ENCODE measurements around the gene ARL14EPL.

Gene ARL14EPL

DNA sequence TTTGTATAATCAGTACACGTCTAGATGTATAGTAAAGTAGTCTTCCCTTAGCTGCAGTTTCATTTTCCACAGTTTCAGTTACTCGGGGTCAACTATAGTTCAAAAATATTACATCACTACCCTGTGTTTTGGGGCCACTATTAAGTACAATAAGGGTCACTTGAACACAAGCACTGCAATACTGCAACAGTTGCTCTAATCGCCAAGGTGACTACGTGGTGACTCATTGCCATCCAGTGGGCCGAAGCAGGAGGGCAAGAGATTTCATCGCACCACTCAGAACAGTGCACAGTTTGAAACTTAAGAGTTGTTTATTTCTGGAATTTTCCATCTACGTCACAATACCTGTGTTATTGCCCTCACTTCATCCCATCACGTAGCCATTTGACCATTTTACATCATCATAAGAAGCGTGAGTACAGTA is at the start of gene ARL14EPL:
Gene ARL14EPL, plus strand, starts transcription at position 379 of the 424 bp plus-strand sequence. CDS start 18,994 bp downstream, outside the sequence.
- peak; percentile 1 for DNase-seq (ENCODE audit: low read depth)

DNA sequence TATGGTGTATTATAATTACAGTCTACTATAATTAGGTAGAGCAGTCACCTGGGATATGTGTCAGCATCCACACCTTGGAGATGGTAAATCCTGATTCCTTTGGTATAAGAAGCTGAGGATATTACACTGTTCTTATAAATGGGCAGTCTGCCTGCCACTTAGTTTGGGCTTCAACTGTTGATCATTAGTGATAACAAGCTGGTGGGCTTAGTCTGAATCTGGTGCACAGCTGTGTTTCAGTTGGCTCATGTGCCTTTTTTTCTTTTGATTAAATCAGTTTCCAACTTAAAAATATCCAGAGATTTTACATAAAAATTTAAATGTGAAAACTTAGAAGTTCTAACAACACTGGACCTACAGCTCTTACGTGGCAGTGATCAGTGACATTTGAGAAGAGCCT is 48.8 kb upstream of the ARL14EPL start:
- DNase-seq (ENCODE audit: low read depth), result no peak

DNA sequence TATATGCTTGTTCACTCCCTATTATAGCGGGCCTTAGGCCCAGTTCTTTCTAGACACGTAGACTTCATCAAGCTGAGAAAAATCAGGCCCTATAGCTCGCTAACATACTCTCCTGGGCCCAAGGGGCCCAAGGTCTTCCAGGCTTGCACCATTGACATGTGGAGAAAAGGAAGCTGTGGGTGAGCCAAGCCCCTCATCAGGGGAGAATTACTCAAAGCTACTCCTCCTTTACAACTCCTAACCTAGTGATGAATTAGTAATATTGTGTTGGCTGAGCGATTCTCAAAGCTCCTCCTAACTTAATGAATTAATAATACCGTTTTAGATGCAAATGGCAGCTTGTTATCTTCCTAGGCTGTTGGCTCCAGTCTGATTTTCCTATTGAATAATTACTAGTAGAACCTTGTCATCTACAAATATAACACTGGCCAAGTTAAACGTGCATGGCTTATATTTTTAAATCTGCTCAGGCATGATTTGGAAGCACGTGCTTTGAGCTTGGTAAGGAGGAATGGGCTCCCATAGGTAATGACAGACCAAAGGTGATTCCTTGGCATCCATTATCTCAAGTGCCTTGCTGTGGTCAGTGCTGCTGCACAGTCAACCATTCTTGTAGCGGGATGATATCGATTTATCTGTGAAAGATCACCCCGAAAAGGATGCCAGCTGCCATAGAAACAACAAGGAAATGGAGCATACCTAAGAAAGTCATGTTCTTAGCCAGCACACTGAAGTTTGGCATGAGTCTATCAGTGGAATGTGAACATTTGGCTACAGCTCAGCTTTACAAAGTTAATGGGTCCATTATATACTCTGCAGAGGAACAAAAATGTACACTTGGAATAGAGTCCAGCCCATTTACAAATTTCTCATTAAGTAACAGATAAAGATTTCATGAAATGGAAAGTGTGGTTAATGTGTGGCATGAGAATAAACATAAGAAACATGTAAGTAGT is 46.2 kb upstream of the ARL14EPL start:
- no peak for DNase-seq (ENCODE audit: low read depth)

DNA sequence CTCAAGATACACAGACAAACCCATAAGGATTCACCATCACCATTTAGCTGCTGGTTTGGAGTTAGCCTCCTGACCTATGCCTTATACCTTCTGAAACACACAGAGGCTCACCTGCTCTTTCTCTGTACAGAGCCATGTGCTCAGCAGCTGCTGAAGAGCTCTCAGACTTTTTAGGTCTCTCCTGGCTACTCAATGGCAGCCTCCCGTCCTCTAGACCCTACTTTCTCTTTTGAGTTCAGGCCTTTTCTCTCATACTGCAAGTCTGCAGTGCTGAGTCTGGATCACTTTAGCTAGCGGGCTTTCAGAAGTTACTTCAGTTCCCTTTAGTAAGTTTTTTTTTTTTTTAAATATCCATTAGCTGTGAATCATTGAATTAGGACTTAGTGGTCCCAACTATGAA is 44.3 kb upstream of the ARL14EPL start:
- DNase-seq (ENCODE audit: low read depth), result no peak

DNA sequence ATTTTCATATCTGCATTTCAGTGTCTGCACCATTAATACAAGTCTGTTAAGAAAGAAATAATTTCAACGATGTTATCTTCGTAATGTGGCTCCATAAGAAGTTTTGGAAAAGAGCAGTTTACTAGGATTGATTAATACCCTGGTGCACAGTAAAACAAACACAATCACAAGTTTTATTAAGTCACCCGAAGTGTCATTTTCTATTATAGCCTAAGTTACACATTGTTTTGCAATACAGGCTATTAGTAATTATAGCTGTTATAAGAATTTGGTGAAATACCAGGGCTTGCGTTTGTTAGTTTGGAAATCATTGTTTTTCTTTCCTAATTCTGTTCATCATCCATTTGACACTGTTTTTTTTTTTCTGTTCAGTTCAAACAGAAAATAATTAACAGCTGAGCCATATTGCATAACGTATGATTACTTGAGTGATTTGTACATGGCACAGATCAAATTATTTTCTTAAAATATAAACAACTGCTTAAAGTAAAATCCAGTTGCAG is 39.4 kb upstream of the ARL14EPL start:
- no peak for DNase-seq (ENCODE audit: low read depth)

DNA sequence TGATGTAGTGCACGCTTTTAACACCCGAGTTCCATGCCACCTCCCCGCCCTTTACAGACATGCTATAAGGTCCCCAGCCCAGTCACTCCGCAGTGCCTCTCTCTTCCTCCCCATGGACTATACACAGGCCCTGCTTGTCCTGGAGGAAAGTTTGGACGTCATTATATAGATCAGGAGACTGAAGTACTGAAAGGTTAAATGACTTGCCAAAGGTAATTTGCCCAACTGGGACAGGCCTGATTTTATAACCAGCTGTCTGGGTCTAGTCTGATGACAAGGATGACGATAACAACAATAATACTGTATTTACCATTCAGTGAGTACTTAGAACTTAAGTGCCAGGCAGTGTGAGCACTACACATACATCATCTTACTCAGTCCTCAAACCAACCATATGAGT is 36.9 kb upstream of the ARL14EPL start:
- no peak for DNase-seq (ENCODE audit: low read depth)

DNA sequence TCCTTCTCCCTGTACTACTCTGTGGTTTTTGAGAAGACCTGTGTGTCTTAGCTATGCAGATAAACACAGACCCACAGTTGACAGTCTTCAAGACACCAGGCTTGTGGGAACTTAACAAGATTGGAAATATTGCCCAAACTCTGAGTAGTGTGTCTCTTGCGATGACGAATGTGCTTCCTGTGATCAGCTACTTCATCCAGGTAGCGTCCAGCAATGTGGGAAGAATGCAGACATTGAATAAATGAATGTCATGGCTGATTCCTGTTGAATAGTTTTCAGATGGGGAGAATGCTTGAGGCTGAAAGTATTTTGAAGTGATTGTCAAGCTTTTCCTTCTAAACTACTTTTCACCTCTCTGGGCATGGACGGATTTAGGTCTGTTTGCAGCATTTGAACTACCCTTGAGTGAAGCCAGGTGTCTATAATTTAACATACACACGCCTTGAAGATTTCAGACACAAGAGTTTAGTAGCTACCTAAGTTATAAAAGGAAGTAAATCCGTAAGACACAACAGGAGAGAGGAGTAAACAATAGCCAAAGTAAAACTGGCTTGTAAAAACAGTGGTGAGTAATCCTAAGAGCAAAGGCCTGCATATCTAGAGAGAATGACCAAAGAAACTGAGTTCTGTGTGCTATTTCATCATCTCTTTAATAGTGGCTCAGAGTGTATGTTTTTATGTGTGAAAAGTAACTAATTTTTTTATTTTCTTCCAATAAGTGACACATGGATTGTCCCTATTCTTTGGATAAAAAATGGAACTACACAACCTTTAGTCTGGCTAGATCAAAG is 30.0 kb upstream of the ARL14EPL start:
- DNase-seq (ENCODE audit: low read depth), result no peak

DNA sequence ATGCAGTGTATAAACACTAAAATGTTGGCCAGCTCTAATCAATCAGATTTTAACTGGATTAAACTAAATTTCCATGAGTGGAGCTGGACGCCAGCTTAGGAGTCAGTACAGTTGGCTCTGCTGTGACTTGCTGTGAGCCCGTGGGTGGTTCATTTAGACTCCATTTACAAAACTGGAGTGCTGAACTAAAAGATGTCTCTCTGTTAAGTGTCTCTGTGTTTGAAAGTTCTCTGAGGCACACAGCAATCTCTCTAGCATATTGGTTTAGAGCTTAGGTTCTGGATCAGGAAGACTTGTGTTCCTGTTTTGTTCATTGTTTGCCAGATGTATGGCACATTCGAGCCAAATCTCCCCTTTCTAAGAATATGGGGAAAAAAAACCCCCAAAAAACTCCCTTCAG is 28.0 kb upstream of the ARL14EPL start:
- no peak for DNase-seq (ENCODE audit: low read depth)

DNA sequence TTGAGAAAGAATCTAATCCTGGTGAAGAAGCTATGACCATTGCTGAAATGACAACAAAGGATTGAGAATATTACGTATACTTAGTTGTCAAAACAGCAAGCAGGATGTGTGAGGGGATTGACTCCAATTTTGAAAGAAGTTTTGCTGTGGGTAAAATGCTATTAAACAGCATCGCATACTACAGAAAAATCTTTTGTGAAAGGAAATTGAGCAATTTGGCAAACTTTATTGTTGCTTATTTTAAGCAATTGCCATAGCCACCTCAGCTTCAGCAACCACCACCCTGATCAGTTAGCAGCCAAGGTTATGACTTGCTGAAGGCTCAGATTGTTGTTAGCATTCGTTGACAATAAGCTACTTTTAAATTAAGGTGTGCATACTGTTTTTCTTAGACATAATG is 22.5 kb upstream of the ARL14EPL start:
- no peak for DNase-seq (ENCODE audit: low read depth)

DNA sequence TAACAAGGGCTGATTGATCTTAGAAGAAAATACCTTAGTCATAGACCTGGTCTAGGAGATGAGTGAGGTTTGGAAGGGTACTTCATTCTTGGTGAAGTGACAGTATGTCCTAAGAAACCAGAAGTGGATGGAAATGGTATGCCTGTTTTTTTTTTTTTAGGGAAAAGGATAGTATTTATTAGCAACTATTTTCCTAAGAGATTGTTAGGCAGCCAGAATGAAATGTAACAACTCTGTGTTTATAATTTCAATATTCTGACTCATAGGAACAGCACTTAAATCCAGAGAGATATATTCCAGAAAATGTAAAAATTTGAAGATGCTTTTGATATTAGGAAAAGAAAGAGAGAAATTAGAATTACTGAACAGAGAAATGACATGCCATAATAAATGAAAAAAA is 21.2 kb upstream of the ARL14EPL start:
- DNase-seq (ENCODE audit: low read depth), result no peak

DNA sequence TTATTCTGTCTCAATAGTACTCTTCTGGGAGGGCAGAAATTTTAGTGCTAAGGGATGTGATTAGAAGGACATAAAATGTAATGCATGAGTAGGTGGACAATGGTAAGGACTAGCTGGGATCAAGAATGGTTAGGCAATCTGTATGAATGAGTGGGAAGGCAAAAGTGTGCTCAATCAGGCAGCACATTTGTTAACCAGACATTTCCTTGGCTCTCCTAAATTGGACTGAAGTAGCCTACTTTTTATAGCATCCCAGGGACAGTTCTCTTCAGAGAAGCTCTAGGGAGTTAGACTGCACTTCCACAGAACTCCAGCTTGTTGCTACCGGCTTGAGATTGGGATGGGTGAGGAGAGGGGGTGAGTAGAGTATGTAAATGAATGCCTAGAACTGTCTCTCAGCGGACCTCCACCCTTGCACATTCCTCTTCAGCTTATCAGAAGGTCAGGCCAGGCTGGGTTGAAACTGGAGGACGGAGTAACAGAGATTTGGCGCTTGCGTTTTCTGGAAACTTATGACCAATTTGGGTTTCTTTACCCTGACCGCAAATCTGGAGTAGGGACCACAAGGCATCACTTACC is 19.0 kb upstream of the ARL14EPL start:
- no peak for DNase-seq (ENCODE audit: low read depth)

DNA sequence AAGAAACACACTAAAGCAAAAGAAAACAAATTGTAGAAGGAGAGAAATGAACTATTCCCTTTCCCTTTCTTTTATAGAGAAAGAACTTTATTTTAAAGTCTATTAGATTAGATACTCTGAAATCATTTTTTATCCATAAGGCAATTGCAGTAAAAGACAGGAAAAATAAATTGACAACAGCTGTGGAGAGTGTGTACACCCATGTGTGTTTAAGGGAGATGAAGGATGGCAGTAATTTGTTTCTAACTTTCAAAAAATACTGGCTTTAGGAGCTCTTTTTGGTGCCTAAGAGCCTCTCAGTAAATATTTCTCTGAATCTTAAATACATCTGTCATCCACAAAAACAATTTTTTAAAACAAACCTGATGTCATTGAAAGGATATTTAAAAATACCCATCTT is 18.3 kb upstream of the ARL14EPL start:
- no peak for DNase-seq (ENCODE audit: low read depth)

DNA sequence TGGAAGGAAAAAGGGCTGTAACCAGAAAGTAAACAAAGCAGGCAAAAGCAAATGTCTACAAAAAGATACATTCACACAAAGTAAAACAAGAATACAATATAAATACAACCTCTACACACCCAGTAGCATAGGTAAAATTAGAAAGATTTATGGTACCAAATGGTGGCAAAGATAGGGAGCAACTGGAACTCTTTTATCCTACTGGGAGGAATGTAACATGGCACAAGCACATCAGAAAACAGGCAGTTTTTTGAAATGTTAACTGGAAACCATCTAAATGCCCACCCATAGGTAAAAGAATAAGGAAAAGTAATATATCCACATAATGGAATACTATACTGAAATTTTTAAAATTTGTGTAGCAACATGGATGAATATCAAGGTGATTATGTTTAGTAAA is 8.7 kb upstream of the ARL14EPL start:
- no peak for DNase-seq (ENCODE audit: low read depth)

DNA sequence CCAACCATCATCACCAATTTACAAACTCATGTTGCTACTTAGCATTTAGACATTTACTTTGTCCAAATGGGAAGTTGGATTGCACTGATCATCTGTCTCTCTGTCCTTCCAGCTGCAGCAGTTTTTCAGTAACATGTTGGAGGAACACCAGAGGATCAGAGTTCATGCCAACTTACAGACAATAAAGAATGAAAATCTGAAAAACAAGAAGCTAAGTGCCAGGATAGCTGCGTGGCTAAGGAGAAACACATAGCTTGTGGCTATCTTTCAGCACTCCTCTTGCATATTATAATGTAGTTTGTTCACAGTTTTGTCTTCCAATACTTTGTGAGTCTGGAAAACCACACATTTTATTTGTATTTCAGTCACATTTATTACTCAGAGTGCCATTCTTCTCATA is 6.4 kb upstream of the ARL14EPL start:
- DNase-seq (ENCODE audit: low read depth), result no peak

DNA sequence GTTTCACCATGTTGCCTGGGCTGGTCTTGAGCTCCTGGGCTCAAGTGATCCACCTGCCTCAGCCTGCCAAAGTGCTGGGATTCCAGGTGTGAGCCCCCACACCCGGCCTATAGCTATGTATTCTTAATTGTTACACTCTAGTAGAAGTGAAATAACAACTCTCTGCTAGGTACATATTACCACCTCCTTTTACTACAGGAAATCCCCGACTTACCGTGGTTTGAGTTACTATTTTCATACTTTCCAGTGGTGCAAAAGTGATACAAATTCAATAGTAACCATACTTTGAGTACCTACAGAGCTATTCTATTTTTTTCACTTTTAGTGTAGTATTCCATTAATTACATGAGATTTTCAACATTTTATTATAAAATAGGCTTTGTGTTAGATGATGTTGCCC is 719 bp downstream of the ARL14EPL start:
- DNase-seq (ENCODE audit: low read depth), result no peak

DNA sequence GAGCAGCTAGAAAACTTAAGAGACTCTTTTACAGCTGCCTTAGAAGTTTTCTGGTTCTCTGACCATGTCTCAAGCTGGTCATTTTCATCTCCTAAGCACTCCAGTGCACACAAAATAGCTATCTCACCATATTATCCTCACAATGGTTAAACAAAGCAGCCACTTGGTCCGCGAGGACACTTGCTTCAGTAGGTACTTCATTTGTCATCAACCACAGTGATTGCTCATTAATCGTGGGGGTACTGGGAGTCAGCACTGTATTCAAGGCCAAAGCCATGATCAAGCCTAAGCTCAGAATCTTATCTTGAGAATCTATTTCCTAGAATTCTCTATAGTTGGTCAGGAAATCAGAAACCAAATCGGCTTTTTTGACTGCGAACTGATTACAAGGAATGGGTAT is 2.9 kb downstream of the ARL14EPL start:
- DNase-seq (ENCODE audit: low read depth), result no peak

DNA sequence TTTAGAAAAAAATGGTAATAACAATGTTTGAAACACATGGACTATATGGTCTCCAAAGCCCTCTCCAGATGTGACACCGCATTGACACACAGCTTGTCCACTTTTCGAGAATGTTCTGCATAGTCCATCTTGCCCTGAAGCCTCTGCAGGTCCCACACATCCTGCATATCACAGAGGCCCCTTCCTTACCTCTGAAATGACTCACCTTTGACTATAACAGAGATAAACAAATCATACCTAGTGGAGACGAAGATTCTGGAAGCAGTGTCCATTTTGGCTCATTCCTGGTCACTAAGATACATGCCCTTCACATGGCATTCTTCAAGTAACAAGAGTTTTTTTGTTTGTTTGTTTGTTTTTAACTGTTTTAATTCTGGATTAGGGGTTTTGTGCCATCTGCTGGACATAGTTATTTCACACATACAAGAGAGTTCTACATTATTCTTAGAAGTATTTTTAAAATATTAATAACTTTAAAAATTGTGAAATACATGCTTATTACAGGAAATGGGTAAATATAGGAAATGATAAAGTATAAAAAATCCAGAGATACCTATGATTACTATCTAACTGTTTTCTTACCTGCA is 5.1 kb downstream of the ARL14EPL start:
- DNase-seq (ENCODE audit: low read depth), result no peak

DNA sequence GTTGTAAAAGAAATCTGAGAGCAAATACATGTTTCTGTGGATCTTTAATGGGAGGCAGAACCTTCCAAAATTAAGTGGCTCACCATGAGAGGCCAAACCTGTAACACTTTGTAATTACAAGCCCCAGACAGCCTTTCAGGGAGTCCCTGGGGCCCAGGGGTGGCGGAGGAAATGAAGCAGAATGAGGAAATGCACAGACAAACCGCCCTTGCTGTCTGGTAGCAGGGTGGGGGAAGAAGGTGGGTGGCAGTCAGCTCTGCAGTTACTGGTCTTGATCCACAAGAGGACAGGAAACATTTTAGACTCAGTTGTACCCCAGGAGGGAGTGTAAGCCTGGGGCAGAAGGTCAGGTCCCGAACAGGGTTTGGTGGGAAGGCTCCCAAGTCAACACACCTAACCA is 6.5 kb downstream of the ARL14EPL start:
- peak; percentile 10 for DNase-seq (ENCODE audit: low read depth)

DNA sequence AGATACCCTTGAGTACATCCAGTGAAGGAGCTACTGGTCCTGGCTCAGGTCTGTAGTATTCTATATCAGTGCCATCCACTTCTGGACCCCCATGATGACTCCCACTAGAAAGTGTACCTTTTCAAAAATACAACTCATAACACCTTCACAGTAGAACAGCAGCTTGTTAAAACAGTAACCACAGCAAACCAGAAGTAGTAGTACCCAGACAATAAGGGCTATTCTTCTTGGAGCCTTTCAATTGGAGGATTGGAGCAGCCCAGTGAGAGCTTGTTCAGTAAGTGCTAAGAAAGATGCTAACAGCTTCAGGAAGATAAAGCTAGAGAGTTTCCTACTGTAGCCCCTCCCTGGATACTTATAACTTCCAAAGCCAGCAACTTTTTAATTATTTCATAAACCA is 10.1 kb downstream of the ARL14EPL start:
- DNase-seq (ENCODE audit: low read depth), result no peak

DNA sequence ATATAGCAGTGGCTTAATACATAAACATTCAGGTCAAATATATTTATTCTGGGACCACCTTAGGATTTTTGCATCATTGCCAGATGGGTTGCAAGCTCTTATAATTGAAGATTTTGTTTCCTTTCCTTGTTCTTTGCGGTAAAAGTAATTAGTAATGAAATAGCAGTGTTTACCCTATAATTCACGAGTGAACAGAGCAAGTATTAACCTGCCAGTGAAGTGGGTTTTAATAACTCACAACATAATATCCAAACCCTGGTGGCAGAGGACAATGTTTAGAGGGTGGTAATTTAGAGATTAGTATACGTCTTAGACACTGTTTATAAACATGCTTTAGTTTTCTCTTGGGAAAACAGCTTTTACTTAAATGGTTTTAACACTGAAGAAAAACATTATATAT is 11.8 kb downstream of the ARL14EPL start:
- DNase-seq (ENCODE audit: low read depth), result no peak

DNA sequence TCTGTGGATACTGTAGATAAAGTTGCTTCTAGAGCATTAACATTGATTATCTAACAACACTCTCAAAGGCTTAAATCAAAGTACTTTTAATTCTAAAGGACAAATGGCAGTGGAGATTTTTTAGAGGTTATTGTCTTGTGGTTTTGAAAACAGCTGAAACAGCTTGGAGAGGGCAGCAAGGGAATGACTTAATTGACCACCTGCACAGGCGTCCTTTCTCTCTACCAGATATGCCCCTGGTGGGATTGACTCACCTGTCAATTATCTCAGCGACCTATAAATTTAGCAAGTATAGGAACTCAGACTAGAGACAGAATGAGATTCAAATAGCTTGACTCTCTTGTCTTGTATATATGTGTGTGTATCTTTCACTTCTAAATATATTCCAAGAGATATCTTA is 13.5 kb downstream of the ARL14EPL start:
- no peak for DNase-seq (ENCODE audit: low read depth)

DNA sequence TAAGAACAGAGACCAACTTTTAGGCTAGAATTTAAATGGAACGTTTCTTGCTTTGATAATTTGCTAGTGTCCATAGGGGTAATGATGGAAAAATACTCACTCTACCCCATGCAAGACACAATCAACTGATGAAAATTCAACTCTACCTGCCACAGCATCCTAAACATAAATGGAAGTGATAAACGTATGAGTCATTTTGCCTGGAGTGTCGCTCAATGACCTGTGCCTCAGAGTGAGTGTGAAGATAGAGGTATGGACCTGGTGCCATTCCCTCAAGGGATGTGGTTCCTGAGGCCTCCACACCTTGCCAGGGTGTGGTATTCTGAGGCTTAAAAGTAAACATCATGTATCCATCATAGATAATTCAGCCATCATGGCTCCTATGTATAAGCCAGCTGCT is 14.0 kb downstream of the ARL14EPL start:
- DNase-seq (ENCODE audit: low read depth), result no peak

All from stimulated activated CD8-positive, alpha-beta memory T cell treated with anti-CD3 and anti-CD28 coated beads, Interleukin-12 subunit alpha, Interleukin-12 subunit beta, amount 100 ng/mL, for 4 hours (primary cell).